Endothelial cell (in vitro differentiated cells): ENCODE measurements around the gene SLC6A16. TPM values are rescaled to one million over a fixed set of nuclear protein-coding genes. Genes with fewer than 3 reads are reported as not detected.

Experiments
- DNase-seq: peaks from one replicate; pipeline ENCODE4 v3.0.0; 2021; ENCODE audit warnings: low spot score
- H3K27ac Mint-ChIP-seq: one replicate; pipeline ENCODE4 v1.8.0; 2021; ENCODE audit warnings: mixed read lengths, inconsistent platforms; ENCODE audit not compliant: unreplicated experiment
- H3K27me3 Mint-ChIP-seq: one replicate; pipeline ENCODE4 v1.8.0; 2021; ENCODE audit warnings: mild to moderate bottlenecking, moderate library complexity, mixed read lengths, inconsistent platforms; ENCODE audit not compliant: unreplicated experiment
- H3K36me3 Mint-ChIP-seq: one replicate; pipeline ENCODE4 v1.8.0; 2021; ENCODE audit warnings: mild to moderate bottlenecking, low read depth, mixed read lengths, inconsistent platforms; ENCODE audit not compliant: unreplicated experiment
- H3K4me1 Mint-ChIP-seq: one replicate; pipeline ENCODE4 v1.8.0; 2021; ENCODE audit warnings: mild to moderate bottlenecking, mixed read lengths, inconsistent platforms; ENCODE audit not compliant: unreplicated experiment
- H3K4me3 Mint-ChIP-seq: one replicate; pipeline ENCODE4 v1.8.0; 2021; ENCODE audit warnings: mild to moderate bottlenecking, mixed read lengths, inconsistent platforms; ENCODE audit not compliant: unreplicated experiment
- H3K9me3 Mint-ChIP-seq: one replicate; pipeline ENCODE4 v1.8.0; 2021; ENCODE audit warnings: mixed read lengths, inconsistent platforms; ENCODE audit not compliant: unreplicated experiment
- total RNA-seq: library from RNA; stranded (reverse); fragmentation: NEBNext Ultra II Directional; extraction: Animal tissue kit (Norgen Biotek cat#: 25700); gene quantifications from one replicate; pipeline ENCODE4 v1.2.1, GENCODE V29; 2021; ENCODE audit not compliant: unreplicated experiment
- TF ChIP-seq, protein P1 (sequence below): fragments of 200-600 bp; sonication (generic); IDR thresholded peaks from one replicate; pipeline ENCODE4 v1.5.0; 2021; ENCODE audit warnings: antibody characterized with exemption; ENCODE audit not compliant: unreplicated experiment

The SLC6A16 gene
- total RNA-seq, 1 donor from 2014 or later = 4.0 TPM

DNA sequence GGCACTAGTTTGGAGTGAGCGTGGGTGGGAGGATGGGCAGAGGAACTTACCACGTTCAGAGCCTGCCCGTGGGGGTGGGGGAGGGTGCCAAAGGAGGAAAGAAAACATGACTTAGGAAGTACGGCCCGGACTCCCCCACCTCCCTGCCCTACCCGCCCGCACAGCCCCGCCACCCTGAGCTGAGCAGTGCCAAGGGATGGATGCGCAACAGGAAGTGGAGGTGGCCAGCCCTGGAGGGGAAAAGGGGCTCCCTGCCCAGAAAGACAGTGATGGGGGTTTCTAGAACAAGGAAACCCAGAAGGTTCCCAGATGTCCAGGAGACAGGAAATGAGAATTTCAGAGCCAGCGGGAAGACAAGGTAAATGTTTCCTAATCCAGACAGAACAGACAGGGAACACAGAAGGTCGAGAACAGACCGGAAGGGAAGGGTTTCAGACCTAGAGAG, 30.9 kb upstream of the SLC6A16 start:
- H3K9me3 Mint-ChIP-seq = no peaks in the 10 kb centered on the region
- TF ChIP-seq, protein P1, sequence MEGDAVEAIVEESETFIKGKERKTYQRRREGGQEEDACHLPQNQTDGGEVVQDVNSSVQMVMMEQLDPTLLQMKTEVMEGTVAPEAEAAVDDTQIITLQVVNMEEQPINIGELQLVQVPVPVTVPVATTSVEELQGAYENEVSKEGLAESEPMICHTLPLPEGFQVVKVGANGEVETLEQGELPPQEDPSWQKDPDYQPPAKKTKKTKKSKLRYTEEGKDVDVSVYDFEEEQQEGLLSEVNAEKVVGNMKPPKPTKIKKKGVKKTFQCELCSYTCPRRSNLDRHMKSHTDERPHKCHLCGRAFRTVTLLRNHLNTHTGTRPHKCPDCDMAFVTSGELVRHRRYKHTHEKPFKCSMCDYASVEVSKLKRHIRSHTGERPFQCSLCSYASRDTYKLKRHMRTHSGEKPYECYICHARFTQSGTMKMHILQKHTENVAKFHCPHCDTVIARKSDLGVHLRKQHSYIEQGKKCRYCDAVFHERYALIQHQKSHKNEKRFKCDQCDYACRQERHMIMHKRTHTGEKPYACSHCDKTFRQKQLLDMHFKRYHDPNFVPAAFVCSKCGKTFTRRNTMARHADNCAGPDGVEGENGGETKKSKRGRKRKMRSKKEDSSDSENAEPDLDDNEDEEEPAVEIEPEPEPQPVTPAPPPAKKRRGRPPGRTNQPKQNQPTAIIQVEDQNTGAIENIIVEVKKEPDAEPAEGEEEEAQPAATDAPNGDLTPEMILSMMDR = no peak
- H3K4me1 Mint-ChIP-seq = peaks cover 56% of the 10 kb centered on the region
- H3K27me3 Mint-ChIP-seq = peaks cover 22% of the 10 kb centered on the region
- peak overlapping the region; percentile 95 for H3K27ac Mint-ChIP-seq
- H3K36me3 Mint-ChIP-seq = peaks cover 59% of the 10 kb centered on the region
- peak; percentile 34 for DNase-seq
- peak overlapping the region; percentile 86 for H3K4me3 Mint-ChIP-seq

DNA sequence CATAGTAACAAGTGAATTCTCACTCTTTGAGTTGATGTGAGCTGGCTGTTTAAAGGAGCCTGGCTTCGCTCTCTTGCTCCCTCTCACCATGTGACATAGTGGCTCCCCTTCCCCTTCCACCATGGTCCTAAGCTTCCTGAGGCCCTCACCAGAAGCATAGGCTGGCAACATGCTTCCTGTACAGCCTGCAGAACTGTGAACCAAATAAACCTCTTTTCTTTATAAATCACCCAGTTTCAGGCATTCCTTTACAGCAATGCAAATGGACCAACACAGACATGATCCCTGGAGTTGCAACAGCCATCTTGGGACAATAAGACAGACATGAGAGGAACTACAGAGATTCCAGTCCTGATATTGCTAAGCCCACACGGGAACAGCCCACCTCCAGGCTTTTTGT, 24.6 kb upstream of the SLC6A16 start:
- Mint-ChIP-seq H3K4me3 (peak overlapping the region; percentile 80), H3K9me3 (no peaks in the 10 kb centered on the region), H3K36me3 (peaks cover 75% of the 10 kb centered on the region), H3K27me3 (peaks cover 18% of the 10 kb centered on the region), H3K27ac (no peak overlapping the region), H3K4me1 (peaks cover 24% of the 10 kb centered on the region)
- no peak for DNase-seq
- TF ChIP-seq, protein P1 = no peak

DNA sequence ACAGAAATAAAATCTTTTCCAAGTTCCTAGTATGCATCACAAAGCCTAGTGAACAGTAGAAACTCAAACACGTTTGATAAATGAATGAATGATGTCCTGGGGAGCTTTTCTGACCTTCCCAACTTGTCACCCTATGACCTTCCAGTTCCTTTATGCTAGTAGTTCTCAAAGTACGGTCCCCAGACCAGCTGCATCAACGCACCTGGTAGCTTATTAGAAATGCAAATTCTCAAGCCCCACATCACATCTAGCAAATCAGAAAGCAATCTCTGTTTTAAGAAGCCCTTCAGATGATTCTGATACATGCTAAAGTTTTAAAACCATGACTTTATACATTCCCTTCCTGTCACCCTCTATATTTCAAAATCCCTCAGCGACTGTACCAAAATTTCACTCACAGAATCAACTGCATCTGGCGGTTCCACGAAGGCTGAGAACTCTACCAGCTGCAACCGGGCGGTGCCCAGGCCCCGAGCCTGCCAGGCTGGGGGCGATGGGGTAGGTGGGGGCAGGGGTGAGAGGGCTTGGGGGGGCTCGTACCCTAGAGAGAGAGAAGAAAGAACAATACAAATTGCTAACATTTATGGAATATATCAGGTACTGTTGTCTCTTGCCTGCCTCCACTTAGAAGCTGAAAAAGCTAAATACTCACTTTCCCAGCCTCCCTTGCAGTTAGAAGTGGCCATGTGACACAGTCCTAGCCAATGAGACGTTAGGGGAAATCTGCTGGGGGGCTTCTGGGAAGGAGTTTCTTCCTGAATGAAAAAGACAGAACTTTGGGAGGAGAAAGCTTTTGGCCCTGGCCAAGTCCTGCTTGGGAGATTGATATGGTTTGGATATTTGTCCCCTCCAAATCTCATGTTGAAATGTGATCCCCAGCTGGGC, 23.6 kb upstream of the SLC6A16 start:
- no peak for DNase-seq

DNA sequence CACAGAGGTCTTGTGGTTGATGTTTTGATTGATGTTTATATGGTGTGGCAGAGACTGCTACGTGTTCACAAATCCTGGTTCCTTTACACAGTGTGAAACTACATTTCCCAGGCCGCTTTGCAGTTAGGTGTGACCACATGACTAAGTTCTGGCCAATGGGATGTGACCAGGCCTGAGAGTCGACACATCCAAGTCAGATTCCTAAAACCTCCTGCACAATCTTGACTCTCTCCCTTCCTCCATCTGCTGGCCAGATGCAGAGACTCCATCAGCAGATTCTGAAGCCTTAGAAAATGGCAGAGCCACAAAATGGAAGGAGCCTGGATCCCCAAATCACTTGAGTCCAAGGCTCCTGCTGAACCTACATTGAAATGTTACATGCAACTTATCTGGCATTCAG, 22.8 kb upstream of the SLC6A16 start:
- Mint-ChIP-seq H3K27ac (peak overlapping the region; percentile 70), H3K27me3 (peaks cover 13% of the 10 kb centered on the region), H3K36me3 (peaks cover 70% of the 10 kb centered on the region), H3K4me1 (peaks cover 17% of the 10 kb centered on the region), H3K9me3 (no peaks in the 10 kb centered on the region), H3K4me3 (peak overlapping the region; percentile 74)
- DNase-seq = no peak
- TF ChIP-seq, protein P1 = no peak

More for the DNA sequence above, 23.6 kb upstream of the SLC6A16 start:
- peaks cover 70% of the 10 kb centered on the region for H3K36me3 Mint-ChIP-seq
- peaks cover 14% of the 10 kb centered on the region for H3K27me3 Mint-ChIP-seq
- peaks cover 18% of the 10 kb centered on the region for H3K4me1 Mint-ChIP-seq
- peak overlapping the region; percentile 70 for H3K27ac Mint-ChIP-seq
- TF ChIP-seq, protein P1 = no peak
- H3K4me3 Mint-ChIP-seq = peak overlapping the region; percentile 64
- no peaks in the 10 kb centered on the region for H3K9me3 Mint-ChIP-seq

DNA sequence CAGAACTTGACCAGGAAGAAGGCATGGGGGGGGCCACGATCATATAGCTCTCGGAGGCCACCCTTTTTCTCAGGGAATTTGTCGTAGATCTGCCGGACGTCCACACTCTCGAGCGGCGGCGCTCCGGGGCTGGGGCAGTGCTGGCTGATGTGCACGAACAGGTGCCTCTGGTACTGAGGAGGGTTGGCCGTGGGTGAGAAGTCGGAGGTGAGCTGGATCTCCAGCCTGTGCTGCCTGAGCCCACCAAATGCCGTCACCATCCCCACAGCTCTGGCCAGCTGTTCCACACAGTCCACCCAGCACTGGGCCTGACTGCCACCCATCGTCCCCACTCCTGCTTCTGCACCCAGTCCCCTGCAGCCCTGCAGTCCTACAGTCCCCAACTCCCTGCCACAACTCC, 22.2 kb upstream of the SLC6A16 start:
- Mint-ChIP-seq H3K27me3 (peaks cover 14% of the 10 kb centered on the region), H3K4me3 (no peak overlapping the region), H3K4me1 (peaks cover 21% of the 10 kb centered on the region), H3K9me3 (no peaks in the 10 kb centered on the region), H3K27ac (peak overlapping the region; percentile 70), H3K36me3 (peaks cover 73% of the 10 kb centered on the region)
- TF ChIP-seq, protein P1 = no peak
- DNase-seq = no peak
